GM12878 (cell line): ENCODE data around the gene FOXD3. TPM values are rescaled to one million over a fixed set of nuclear protein-coding genes. Genes with fewer than 3 reads are reported as not detected.

Experiments
- BHLHE40 ChIP-seq, 2 experiments: fragments of 450-650 bp in 1 of 2; IDR thresholded peaks; 2 replicates each; pipeline ENCODE4 v1.6.1; 2011 to 2017; ENCODE audit warnings: low read depth in 2 of 2, borderline replicate concordance in 1 of 2, improper control_type of control experiment in 1 of 2, low read length in 1 of 2, mild to moderate bottlenecking in 1 of 2
- CREB1 ChIP-seq: IDR thresholded peaks from 2 replicates; pipeline ENCODE4 v1.6.1; 2012; ENCODE audit warnings: low read depth, mild to moderate bottlenecking, inconsistent platforms
- EED ChIP-seq: sonication (generic); IDR thresholded peaks from 2 replicates; pipeline ENCODE4 v1.6.1; 2016; ENCODE audit warnings: antibody characterized with exemption, low read depth
- EGR1 ChIP-seq, 2 experiments: IDR thresholded peaks; 1 replicate in 1 of 2; 2 replicates in 1 of 2; pipeline ENCODE4 v1.6.1; 2011 to 2012; ENCODE audit warnings: low read depth in 2 of 2, low read length in 2 of 2, borderline replicate concordance in 1 of 2, mild to moderate bottlenecking in 1 of 2, moderate library complexity in 1 of 2
- GATAD2B ChIP-seq: fragments of 450-650 bp; conservative IDR thresholded peaks from 2 replicates; pipeline ENCODE4 v1.6.1; 2017; ENCODE audit warnings: low read depth, mild to moderate bottlenecking, moderate library complexity
- IKZF1 ChIP-seq: fragments of 450-650 bp; conservative IDR thresholded peaks from 2 replicates; pipeline ENCODE4 v1.6.1; 2017; ENCODE audit warnings: antibody characterized with exemption, mild to moderate bottlenecking
- IRF4 ChIP-seq: IDR thresholded peaks from 2 replicates; pipeline ENCODE4 v1.6.1; 2011; ENCODE audit warnings: low read depth, low read length
- MAX ChIP-seq: IDR thresholded peaks from 2 replicates; pipeline ENCODE4 v1.6.1; 2012; ENCODE audit warnings: low read depth, low read length, improper control_type of control experiment
- MEF2B ChIP-seq: fragments of 450-650 bp; IDR thresholded peaks from 2 replicates; pipeline ENCODE4 v1.6.1; 2018; ENCODE audit warnings: mild to moderate bottlenecking, moderate library complexity; ENCODE audit not compliant: partially characterized antibody, poor library complexity, severe bottlenecking
- MYB ChIP-seq: fragments of 150-350 bp; IDR thresholded peaks from 2 replicates; pipeline ENCODE4 v1.6.1; 2014; ENCODE audit warnings: mild to moderate bottlenecking, low read depth, low read length, borderline replicate concordance
- NBN ChIP-seq: fragments of 450-650 bp; IDR thresholded peaks from 2 replicates; pipeline ENCODE4 v1.6.1; 2016
- NFIC ChIP-seq: IDR thresholded peaks from 2 replicates; pipeline ENCODE4 v1.6.1; 2012; ENCODE audit warnings: low read depth, mild to moderate bottlenecking, inconsistent platforms, low read length, moderate library complexity
- NFXL1 ChIP-seq: fragments of 450-650 bp; IDR thresholded peaks from 2 replicates; pipeline ENCODE4 v1.6.1; 2017; ENCODE audit warnings: antibody characterized with exemption, mild to moderate bottlenecking, borderline replicate concordance
- NKRF ChIP-seq: fragments of 450-650 bp; conservative IDR thresholded peaks from 2 replicates; pipeline ENCODE4 v1.6.1; 2017; ENCODE audit warnings: mild to moderate bottlenecking, moderate library complexity
- NR2C1 ChIP-seq: fragments of 450-650 bp; IDR thresholded peaks from 2 replicates; pipeline ENCODE4 v1.6.1; 2017; ENCODE audit warnings: antibody characterized with exemption, mild to moderate bottlenecking, moderate library complexity
- NR2F1 ChIP-seq: fragments of 450-650 bp; conservative IDR thresholded peaks from 2 replicates; pipeline ENCODE4 v1.6.1; 2017; ENCODE audit warnings: mild to moderate bottlenecking
- NRF1 ChIP-seq: conservative IDR thresholded peaks from 2 replicates; pipeline ENCODE4 v1.6.1; 2011; ENCODE audit warnings: mild to moderate bottlenecking, low read depth, low read length, improper control_type of control experiment
- PML ChIP-seq: IDR thresholded peaks from 2 replicates; pipeline ENCODE4 v1.6.1; 2012; ENCODE audit warnings: low read length, inconsistent platforms
- POLR2A ChIP-seq: IDR thresholded peaks from 2 replicates; pipeline ENCODE4 v1.6.1; 2011; ENCODE audit warnings: low read depth, mild to moderate bottlenecking, low read length
- RB1 ChIP-seq: fragments of 450-650 bp; formaldehyde crosslinking; IDR thresholded peaks from 2 replicates; pipeline ENCODE4 v1.6.1; 2017; ENCODE audit warnings: mild to moderate bottlenecking, borderline replicate concordance
- SIN3A ChIP-seq: IDR thresholded peaks from 2 replicates; pipeline ENCODE4 v1.6.1; 2012; ENCODE audit warnings: low read depth, low read length, improper control_type of control experiment
- SMAD5 ChIP-seq: IDR thresholded peaks from 2 replicates; pipeline ENCODE4 v1.6.1; 2016; ENCODE audit warnings: antibody characterized with exemption, low read depth
- TCF3 ChIP-seq: IDR thresholded peaks from 2 replicates; pipeline ENCODE4 v1.6.1; 2012; ENCODE audit warnings: low read depth, mild to moderate bottlenecking, low read length, borderline replicate concordance; ENCODE audit not compliant: insufficient read depth
- ZBED1 ChIP-seq: IDR thresholded peaks from 2 replicates; pipeline ENCODE4 v1.6.1; 2016; ENCODE audit warnings: borderline replicate concordance
- ZSCAN29 ChIP-seq: fragments of 450-650 bp; IDR thresholded peaks from 2 replicates; pipeline ENCODE4 v1.6.1; 2017; ENCODE audit warnings: mild to moderate bottlenecking, moderate library complexity
- polyA plus RNA-seq, 11 experiments: library from polyadenylated mRNA; depleted of rRNA in 4 of 11; unstranded in 6 of 11; stranded (reverse) in 5 of 11; fragments of >200 nt; fragmentation: Nextera tagmentation in 4 of 11; fragmentation: Illumina TruSeq in 1 of 11; extraction: Ambion mirVana in 4 of 11; extraction: Trizol in 1 of 11; gene quantifications; 1 replicate in 1 of 11; 2 replicates in 10 of 11; pipeline versions ENCODE4 v1.2.1 to v1.2.3, GENCODE V29; 2011 to 2016; ENCODE audit warnings: inconsistent platforms in 2 of 11, missing spikeins in 2 of 11, low read depth in 1 of 11
- total RNA-seq, 4 experiments: library from RNA; depleted of rRNA in 3 of 4; stranded (reverse); fragments of >200 nt in 3 of 4; fragmentation: Illumina TruSeq in 1 of 4; extraction: Trizol in 1 of 4; gene quantifications; 2 replicates each; pipeline versions ENCODE4 v1.2.1 to v1.2.3, GENCODE V29; 2013 to 2021
- TF ChIP-seq, protein P1 (sequence below): IDR thresholded peaks from 2 replicates; pipeline ENCODE4 v1.6.1; 2011; ENCODE audit warnings: borderline replicate concordance, low read depth, mild to moderate bottlenecking, moderate library complexity, low read length; ENCODE audit not compliant: insufficient read depth, poor library complexity, severe bottlenecking
- TF ChIP-seq, protein P2 (sequence below): IDR thresholded peaks from 2 replicates; pipeline ENCODE4 v1.6.1; 2012; ENCODE audit warnings: low read length, inconsistent platforms

Gene FOXD3
- total and polyA plus RNA-seq, 10 of the 15 experiments (the other 5 are each of a cell fraction or from before 2014, with no cell fraction given), result not detected

DNA sequence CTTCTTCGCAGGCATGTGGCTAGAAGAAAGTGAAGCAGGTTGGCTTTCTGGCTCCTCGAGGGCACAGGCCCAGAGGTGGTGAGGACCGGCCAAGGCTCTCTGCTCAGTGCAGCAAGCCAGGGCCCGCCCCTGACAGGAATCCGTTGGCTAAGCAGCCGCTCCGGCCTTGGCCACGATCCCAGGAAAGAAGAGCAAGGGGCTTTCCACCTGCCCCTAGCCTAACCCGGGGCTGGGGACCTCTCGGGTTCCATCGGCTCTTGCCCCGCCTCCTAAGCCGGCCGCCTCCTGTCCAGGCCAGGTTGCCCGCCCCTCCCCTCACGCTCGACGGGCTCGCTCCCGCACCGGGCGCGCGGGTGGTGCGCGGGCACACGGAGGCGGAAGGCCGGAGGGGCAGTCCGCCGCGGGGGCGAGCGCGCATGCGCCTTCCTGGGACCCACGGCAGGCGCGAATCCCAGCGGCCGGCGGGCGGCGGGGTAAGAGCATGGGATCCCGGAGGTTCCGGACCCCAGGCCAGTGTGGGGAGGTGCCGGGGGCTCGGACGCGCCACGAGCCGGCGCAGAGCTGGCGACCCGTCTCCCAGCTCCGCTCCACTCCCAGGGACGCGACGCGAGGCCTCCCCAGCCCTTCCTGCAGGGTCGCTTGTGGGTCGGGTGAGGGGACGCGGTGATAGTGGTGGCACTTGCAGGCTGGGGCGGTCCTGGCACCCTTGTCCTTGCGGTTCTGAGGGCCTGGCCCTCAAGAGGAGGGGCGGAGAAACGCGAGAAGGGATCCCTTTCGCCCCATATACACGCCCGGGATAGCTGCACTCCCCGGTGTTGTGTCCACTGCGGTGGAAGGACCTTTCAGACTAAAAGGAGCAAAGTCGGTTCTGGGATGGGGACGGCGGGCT, 45.1 kb downstream of the FOXD3 start, which contains the start of gene ALG6 (continued):
- TF ChIP-seq PML (no peak), NR2F1 (peak; percentile 59; the same call in 1 of the 2 replicates), CREB1 (no peak), TCF3 (0 out of 2 replicates have a peak, but pooled peaks have one; percentile 30), MYB (no peak), NRF1 (peak; percentile 40; the same call in 1 of the 2 replicates), RB1 (peak; percentile 74; the same call in 1 of the 2 replicates), IKZF1 (peak; percentile 82), NBN (0 out of 2 replicates have a peak, but pooled peaks have one; percentile 22), EED (no peak), ZSCAN29 (no peak), EGR1 (IDR thresholded peaks at IDR 0.05; ENCODE audit: borderline replicate concordance in 1 of 2, low read depth in 2 of 2, low read length in 2 of 2) (peak in 1 of 2 experiments; percentile 60; a peak in 1 of 3 replicates), BHLHE40 (IDR thresholded peaks at IDR 0.05; ENCODE audit: borderline replicate concordance in 1 of 2, low read depth in 2 of 2, low read length in 1 of 2) (peak; percentile 5 to 66; a peak in 1 of 4 replicates), MEF2B (no peak), NKRF (peak; percentile 62), SIN3A (0 out of 2 replicates have a peak, but pooled peaks have one; percentile 12), ZBED1 (no peak), NR2C1 (no peak), NFIC (no peak), SMAD5 (peak; percentile 64), NFXL1 (no peak), IRF4 (no peak), GATAD2B (peak; percentile 84), POLR2A (peak; percentile 95), MAX (no peak)
- TF ChIP-seq, protein P1, sequence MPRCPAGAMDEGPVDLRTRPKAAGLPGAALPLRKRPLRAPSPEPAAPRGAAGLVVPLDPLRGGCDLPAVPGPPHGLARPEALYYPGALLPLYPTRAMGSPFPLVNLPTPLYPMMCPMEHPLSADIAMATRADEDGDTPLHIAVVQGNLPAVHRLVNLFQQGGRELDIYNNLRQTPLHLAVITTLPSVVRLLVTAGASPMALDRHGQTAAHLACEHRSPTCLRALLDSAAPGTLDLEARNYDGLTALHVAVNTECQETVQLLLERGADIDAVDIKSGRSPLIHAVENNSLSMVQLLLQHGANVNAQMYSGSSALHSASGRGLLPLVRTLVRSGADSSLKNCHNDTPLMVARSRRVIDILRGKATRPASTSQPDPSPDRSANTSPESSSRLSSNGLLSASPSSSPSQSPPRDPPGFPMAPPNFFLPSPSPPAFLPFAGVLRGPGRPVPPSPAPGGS, result peak; percentile 43
- TF ChIP-seq, protein P2, sequence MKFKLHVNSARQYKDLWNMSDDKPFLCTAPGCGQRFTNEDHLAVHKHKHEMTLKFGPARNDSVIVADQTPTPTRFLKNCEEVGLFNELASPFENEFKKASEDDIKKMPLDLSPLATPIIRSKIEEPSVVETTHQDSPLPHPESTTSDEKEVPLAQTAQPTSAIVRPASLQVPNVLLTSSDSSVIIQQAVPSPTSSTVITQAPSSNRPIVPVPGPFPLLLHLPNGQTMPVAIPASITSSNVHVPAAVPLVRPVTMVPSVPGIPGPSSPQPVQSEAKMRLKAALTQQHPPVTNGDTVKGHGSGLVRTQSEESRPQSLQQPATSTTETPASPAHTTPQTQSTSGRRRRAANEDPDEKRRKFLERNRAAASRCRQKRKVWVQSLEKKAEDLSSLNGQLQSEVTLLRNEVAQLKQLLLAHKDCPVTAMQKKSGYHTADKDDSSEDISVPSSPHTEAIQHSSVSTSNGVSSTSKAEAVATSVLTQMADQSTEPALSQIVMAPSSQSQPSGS, result no peak
